ENCODE data around the gene PTPN7. TPM values are rescaled to one million over a fixed set of nuclear protein-coding genes. Genes with fewer than 3 reads are reported as not detected.

The PTPN7 gene
- total RNA-seq, 1 donor from 2014 or later: 0.31 TPM

DNA sequence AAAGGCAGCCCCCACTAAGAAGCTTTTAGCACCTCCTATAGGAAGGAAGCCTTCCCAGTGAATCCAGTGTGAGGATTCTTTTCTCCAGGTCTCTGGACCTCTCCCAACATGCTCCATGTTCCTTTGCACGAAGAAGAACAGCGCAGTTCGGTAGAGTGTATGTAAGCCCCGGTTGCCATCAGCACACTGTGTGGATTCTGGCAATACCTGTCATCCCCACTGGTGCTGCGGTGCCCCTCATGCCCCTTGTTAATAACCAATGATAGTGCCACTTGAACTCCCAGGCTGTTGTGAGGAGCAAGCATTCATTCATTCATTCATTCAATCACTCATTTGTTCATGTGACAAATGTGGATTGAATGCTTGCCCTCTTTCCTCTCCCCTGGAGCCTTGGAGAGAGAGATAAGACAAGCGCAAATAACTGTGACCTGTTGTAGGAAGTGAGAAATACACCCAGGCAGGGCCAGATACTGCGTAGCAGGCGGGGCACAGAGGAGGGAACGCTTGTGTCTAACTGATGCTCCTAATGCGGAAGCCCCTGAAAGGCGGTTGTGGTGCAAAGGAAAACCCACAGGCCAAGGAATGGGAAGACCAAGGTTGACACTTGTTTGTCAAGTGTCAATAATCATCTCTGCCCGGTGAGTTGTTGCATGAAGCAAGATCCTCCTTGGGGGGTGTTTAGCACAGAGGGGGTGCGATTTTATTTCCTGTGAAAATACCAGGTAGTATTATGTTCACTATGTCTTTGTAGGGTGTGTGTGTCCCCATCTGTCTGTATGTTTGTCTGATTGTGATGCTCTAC is 43.0 kb upstream of the PTPN7 start:
- H3K9me3 Mint-ChIP-seq: no peaks in the 10 kb centered on the region
- DNase-seq (ENCODE audit: low spot score in 2 of 2, unreplicated experiment in 2 of 2): no peak
- TF ChIP-seq, protein P1, sequence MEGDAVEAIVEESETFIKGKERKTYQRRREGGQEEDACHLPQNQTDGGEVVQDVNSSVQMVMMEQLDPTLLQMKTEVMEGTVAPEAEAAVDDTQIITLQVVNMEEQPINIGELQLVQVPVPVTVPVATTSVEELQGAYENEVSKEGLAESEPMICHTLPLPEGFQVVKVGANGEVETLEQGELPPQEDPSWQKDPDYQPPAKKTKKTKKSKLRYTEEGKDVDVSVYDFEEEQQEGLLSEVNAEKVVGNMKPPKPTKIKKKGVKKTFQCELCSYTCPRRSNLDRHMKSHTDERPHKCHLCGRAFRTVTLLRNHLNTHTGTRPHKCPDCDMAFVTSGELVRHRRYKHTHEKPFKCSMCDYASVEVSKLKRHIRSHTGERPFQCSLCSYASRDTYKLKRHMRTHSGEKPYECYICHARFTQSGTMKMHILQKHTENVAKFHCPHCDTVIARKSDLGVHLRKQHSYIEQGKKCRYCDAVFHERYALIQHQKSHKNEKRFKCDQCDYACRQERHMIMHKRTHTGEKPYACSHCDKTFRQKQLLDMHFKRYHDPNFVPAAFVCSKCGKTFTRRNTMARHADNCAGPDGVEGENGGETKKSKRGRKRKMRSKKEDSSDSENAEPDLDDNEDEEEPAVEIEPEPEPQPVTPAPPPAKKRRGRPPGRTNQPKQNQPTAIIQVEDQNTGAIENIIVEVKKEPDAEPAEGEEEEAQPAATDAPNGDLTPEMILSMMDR (IDR thresholded peaks at IDR 0.05; ENCODE audit: unreplicated experiment): no peak
- no peak overlapping the region for H3K4me3 Mint-ChIP-seq
- H3K4me1 Mint-ChIP-seq: peaks cover 24% of the 10 kb centered on the region
- H3K36me3 Mint-ChIP-seq: no peaks in the 10 kb centered on the region
- no peaks in the 10 kb centered on the region for H3K27me3 Mint-ChIP-seq (ENCODE audit: low read depth)
- H3K27ac Mint-ChIP-seq: no peak overlapping the region

DNA sequence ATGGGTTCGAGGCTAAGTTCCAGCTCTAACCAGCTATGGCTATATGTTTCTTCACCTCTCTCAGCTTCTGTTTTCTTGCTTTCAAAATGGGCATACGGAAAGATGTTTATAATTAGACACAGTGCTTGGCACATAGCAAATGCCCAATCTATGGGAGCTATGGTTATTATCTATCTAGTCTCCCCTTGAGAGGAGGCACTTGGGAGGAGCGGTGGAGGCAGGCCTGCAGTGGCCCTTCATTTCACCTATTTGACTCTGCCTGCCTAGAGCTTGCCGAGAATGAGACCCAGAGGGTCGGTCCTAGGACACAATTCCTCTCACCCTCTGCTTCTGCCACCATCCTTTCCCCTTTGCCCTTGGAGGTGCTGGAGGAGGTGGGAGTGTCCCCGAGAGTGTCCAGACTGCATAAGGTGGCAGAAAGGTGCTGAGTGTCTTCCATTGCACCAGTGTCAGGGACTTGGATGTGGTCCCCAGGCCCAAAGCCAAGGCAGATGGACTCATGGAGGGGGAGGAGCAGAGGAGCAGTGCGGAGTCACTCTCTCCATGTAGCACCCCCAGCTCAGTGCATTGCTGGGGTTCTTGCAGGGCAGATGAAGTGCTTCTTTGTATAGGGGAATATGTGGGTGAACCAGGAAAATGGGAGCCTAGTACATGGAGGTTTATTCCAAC is 42.2 kb upstream of the PTPN7 start:
- H3K27ac Mint-ChIP-seq: no peak overlapping the region

DNA sequence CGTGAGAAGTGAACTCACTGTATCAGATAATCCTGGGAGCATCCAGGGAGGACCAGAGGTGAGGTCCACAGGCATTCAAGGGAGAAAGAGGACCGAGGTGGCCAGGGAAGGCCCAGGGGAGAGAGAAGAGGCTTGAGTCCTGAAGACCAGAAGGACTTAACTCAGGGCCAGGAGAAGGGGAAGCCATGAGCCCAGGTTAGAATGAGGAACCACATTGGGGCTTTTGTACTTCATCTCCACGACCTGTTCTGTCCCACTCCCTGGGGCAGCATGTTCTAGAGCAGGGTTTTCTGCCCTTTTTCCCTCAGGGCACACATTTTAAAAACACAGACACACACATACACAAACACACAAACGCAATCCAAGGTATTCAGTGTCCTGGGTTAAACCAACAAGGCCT is 41.6 kb upstream of the PTPN7 start:
- Mint-ChIP-seq H3K36me3 (no peaks in the 10 kb centered on the region), H3K9me3 (no peaks in the 10 kb centered on the region), H3K27ac (no peak overlapping the region), H3K4me3 (no peak overlapping the region), H3K27me3 (ENCODE audit: low read depth) (peaks cover 7% of the 10 kb centered on the region), H3K4me1 (peaks cover 21% of the 10 kb centered on the region)
- TF ChIP-seq, protein P1 (IDR thresholded peaks at IDR 0.05; ENCODE audit: unreplicated experiment): no peak
- DNase-seq (ENCODE audit: low spot score in 2 of 2, unreplicated experiment in 2 of 2): no peak

More for the DNA sequence above, 42.2 kb upstream of the PTPN7 start:
- no peaks in the 10 kb centered on the region for H3K36me3 Mint-ChIP-seq
- TF ChIP-seq, protein P1 (IDR thresholded peaks at IDR 0.05; ENCODE audit: unreplicated experiment): no peak
- H3K9me3 Mint-ChIP-seq: no peaks in the 10 kb centered on the region
- peaks cover 3% of the 10 kb centered on the region for H3K27me3 Mint-ChIP-seq (ENCODE audit: low read depth)
- no peak for DNase-seq (ENCODE audit: low spot score in 2 of 2, unreplicated experiment in 2 of 2)
- no peak overlapping the region for H3K4me3 Mint-ChIP-seq
- H3K4me1 Mint-ChIP-seq: peaks cover 23% of the 10 kb centered on the region

DNA sequence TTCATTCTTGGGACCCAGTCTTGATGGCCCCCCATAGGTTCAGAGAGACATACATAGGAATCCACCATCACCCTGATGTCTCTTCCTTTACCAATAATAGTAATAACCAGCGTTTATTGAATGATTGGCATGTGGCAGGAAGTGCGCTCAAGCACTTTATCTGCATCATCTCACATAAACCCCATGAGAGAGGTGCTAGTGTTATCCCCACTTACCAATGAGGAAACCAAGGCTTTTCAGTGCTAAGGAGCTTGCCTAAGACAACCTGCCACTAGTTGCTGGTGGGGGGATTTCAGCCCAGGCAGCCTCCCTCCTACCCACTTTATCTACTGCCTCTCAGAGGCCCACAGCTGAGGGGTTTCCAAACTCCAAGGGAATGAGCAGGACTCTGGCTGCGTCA is 40.9 kb upstream of the PTPN7 start:
- DNase-seq (ENCODE audit: low spot score in 2 of 2, unreplicated experiment in 2 of 2): no peak
- TF ChIP-seq, protein P1 (IDR thresholded peaks at IDR 0.05; ENCODE audit: unreplicated experiment): no peak
- H3K9me3 Mint-ChIP-seq: no peaks in the 10 kb centered on the region
- peaks cover 13% of the 10 kb centered on the region for H3K27me3 Mint-ChIP-seq (ENCODE audit: low read depth)
- no peak overlapping the region for H3K4me3 Mint-ChIP-seq
- no peaks in the 10 kb centered on the region for H3K36me3 Mint-ChIP-seq
- H3K27ac Mint-ChIP-seq: no peak overlapping the region
- H3K4me1 Mint-ChIP-seq: peaks cover 21% of the 10 kb centered on the region

DNA sequence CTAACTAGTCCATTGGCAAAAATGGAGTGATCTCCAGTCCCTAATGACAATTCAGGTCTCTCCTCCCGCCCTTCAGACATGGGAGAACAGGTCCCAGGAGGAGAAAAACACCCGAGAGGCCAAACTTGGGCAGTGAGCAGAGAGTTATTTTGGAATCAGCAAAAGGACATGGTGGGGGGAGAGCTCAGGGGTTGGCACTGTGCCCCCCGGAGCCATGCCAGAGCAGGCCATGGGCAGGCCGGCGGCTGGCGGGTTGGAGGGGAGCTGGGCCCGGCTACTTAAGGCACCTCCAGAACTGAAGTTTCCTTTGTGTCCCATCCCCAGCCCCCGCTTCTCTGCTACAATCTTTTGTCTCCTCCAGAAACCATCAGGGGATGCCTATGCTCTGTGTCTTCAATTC is 40.3 kb upstream of the PTPN7 start:
- no peak for DNase-seq (ENCODE audit: low spot score in 2 of 2, unreplicated experiment in 2 of 2)
- Mint-ChIP-seq H3K4me1 (peaks cover 21% of the 10 kb centered on the region), H3K27me3 (ENCODE audit: low read depth) (peaks cover 19% of the 10 kb centered on the region), H3K36me3 (no peaks in the 10 kb centered on the region), H3K9me3 (no peaks in the 10 kb centered on the region), H3K27ac (no peak overlapping the region), H3K4me3 (no peak overlapping the region)
- TF ChIP-seq, protein P1 (IDR thresholded peaks at IDR 0.05; ENCODE audit: unreplicated experiment): no peak

All from mesothelial cell of epicardium (in vitro differentiated cells).